GM11168 (cell line): ENCODE data around the gene WDR44.

Experiments used
- in situ Hi-C: fragments of 300-500 bp; cut with MboI; formaldehyde crosslinking; loops from one replicate; pipeline ENCODE4 v1.12.0; 2022; ENCODE audit warnings: low sequenced_read_pairs; ENCODE audit not compliant: unreplicated experiment

WDR44 gene

DNA sequence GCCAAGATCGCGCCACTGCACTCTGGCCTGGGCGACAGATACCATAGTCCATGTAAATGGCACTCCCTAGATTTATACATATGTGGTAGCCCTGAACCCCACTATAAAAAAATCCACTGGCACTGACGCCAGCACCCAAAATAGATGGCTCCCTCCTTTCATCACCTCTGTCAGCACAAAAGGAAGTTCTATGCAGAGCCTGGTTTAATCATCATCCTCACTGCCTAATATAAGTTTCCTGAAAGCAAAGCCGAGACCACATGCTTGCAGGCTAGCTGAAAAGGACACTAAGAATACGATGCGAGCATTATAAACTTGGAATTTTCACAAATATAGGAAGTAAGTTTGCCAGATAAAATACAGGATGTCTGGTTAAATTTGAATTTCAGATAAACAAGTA is 122.2 kb downstream of the WDR44 start:
- in situ Hi-C loops, result loop anchor here (25.0 kb wide), 1 partner anchor 119 kb away; no protein-coding TSS in a partner anchor

DNA sequence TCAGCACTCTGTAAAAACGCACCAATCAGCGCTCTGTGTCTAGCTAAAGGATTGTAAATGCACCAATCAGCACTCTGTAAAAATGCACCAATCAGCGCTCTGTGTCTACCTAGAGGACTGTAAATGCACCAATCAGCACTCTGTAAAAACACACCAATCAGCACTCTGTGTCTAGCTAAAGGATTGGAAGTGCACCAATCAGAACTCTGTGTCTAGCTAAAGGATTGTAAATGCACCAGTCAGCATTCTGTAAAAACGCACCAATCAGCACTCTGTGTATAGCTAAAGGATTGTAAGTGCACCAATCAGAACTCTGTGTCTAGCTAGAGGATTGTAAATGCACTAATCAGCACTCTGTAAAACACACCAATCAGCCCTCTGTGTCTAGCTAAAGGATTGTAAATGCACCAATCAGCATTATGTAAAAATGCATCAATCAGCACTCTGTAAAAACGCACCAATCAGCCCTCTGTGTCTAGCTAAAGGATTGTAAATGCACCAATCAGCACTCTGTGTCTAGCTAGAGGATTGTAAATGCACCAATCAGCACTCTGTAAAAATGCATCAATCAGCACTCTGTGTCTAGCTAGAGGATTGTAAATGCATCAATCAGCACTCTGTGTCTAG is 124.9 kb downstream of the WDR44 start:
- in situ Hi-C loops, result loop anchor here (25.0 kb wide), 1 partner anchor 116 kb away; no protein-coding TSS in a partner anchor

DNA sequence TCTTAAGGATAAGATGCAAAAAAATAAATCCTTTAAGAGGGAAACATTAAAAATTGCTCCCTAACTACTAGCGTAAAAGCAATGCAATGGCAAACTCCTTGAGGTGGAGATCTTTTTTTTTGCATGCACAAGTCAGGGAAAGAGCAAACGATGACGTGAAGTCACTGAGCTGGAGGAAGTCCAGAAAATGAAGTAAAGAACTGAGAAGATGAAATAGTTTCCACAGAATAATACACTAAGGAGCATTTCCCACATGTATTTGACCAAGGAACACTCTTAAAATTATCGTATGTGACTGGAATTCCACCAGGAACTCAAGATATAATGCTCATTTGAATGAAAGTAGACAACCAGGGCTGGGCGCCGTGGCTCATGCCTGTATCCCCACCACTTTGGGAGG is 128.7 kb downstream of the WDR44 start:
- in situ Hi-C loops, result loop anchor here (25.0 kb wide), 1 partner anchor 113 kb away; no protein-coding TSS in a partner anchor

DNA sequence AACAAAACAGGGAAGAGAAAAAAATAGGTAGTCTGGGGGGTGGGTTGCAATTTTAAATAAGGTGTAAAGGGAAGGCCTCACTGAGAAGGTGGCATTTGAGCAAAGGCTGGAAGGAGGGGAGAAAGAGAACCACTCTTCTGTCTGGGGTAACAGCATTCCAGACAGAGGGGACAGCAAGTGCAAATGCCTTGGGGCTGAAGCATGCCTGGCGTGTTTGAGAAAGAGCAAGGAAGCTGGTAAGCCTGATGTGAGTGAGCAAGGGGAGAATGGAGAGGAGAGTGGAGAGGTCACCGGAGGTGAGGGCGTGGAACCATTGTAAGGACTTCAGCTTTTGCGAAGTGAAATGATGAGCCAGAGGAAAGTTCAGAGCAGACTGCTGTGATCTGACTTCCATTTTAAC is 130.0 kb downstream of the WDR44 start:
- in situ Hi-C loops, result no loop called here

DNA sequence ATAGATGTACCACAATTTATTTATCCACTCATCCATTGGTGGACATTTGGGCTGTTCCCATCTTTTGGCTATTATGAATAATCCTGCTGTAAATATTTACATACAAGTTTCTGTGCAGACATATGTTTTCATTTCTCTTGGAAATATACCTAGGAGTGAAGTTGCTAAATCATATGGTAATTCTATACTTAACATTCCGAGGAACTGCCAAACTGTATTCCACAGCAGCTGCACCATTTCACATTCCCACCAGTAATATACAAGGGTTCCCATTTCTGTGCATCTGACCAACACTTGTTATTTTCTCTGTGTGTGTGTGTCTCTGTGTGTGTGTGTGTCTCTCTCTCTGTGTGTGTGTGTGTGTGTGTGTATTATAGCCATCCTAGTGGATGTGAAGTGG is 134.3 kb downstream of the WDR44 start:
- in situ Hi-C loops, result loop anchor here (10.0 kb wide), 1 partner anchor 555 kb away; no protein-coding TSS in a partner anchor

DNA sequence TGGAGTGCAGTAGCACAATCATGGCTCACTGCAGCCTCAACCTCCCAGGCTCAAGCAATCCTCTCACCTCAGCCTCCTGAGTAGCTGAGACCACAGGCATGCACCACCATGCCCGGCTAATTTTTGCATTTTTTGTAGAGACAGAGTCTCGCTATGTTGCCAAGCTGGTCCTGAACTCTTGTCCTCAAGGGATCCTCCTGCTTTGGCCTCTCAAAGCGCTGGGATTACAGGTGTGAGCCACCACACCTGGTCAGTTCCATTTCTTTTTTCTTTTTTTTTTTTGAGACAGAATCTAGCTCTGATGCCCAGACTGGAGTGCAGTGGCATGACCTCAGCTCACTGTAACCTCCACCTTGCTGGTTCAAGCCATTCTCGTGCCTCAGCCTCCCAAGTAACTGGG is 136.5 kb downstream of the WDR44 start:
- in situ Hi-C loops, result loop anchor here (10.0 kb wide), 1 partner anchor 552 kb away; no protein-coding TSS in a partner anchor

DNA sequence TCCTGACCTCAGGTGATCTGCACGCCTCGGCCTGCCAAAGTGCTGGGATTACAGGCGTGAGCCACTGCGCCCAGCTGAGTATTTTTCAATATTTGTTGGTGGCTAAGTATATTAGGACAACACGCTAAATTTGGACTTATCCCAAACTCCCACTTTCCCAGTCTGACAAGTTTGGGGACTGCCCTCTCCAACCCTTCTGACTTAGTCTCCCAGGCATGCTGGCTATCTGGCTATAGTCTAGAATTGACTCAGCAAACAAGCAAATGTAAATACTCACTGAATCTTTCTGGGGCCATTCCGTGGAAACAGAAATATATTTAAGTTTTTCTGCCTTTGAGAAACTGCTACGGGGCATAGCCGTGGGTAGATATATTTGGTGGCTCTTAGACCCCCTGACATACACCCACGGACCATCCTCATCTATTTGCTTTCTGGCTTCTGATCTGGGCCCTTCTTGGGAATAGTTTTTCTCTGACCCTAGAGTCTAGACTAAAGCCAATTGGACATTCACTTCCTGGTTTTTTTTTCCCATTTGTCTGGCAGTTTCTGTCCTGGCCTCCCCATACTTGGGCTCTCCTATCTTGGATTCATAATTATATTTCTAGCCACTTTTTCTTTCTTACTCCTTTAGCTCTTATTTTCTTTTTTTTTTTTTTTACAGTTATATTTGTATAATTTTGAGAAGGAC is 138.5 kb downstream of the WDR44 start:
- in situ Hi-C loops, result loop anchor here (10.0 kb wide), 1 partner anchor 550 kb away; no protein-coding TSS in a partner anchor

DNA sequence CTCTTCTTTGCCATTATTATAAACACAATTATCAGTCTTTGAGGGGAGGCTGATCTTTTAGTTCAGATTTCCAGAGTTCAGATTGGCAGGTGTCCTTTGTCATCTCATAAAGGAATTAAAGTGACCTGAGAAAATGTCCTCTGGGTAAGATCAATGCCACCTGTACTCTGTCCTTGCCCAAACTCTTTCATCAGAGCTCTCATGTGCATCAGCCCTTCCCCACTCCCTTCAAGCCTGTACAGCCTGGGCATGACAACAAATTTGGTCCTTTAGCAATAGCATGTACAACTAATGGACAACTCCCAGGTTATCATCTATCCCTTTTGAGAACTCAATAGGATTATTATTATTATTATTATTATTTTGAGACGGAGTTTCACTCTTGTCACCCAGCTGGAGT is 140.8 kb downstream of the WDR44 start:
- in situ Hi-C loops, result loop anchor here (10.0 kb wide), 1 partner anchor 548 kb away; no protein-coding TSS in a partner anchor

DNA sequence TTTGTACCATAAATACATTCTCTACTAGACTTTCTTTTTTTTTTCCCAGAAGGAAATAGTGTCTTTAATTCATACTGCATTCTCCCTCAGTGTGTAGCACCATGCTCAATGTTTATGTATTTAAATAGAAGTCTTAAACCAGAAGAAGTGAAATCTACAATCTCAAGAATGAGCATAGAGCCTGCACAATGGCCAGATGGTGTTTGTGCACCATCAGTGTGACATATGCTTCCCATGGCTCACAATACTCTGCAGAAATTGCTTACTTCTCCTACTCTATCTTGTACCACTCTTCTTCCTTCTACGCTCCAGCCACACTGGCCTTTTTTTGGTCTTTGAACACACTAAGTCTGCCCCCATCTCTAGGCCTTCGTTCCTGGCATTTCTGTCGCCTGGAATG is 147.1 kb downstream of the WDR44 start:
- in situ Hi-C loops, result no loop called here

DNA sequence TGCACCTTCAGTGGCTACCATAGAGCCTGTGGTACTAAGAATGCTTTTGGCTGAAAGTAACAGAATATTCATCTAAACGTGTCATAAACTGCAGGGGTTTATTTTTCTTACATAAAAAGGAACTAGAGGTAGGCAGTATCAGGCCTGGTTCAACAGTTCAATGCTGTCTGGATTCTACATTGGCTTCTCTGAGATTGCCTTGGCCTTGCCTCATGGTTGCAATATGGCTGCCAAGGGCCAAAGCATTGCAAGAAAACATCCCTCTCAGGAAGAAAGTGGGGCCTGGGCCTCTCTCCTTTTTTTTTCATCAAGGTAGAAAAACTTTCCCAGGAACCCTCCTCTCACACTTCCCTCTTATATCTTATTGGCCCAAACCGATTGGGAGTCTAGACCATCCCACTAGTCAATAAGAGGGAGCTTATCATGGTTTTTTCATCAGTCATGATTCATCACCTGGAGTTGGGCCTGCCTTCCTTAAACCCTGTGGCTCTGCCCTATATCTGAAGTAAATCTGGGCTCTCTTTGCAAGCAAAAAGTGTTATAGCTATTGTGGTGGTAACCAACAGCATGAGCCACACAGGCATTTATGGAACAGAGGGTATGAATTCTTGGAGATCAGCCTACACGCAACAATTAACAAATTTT is 147.9 kb downstream of the WDR44 start:
- in situ Hi-C loops, result no loop called here

DNA sequence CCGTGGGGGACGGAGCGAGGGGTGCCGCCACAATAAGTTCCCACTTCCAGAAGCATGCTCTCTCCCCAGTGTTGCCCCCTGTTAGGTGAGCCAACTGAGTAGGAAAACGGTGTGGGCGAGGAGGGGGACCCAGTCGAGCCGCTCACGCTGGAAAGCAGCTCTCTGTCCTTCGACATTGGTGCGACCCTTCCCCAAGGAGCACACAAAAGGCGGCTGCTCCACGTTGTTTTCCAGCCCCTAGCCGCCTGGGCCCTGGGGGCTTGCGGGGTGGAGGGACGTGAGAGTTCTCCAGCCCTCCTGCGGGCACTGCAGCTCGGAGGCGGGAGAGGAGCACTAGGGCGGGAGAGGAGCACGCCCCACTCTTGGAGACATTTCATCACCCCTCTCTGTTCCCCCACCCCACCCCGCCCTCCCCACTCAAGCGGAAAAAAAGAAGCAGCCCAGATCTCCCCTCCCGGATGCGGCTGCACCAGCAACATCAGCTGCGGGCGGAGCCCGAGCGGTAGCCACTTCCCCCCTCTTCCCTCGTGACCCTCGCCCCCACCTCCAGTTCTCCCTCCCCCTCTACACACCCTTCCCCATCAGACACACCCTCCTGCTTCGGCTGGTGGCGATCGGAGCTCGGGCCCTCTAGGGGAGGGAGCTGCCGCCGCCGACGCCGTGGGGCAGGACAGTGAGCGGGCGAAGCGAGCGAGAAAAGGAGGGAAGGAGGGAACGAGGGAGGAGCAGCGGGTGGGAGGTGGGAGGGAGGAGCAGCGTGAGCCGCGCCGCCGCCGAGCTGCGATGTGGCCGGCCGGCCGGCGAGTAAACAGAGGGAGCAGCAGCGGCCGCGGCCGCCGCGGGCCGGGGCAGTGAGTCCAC is 149.4 kb downstream of the WDR44 start, which contains the start of gene DOCK11:
Gene DOCK11, plus strand, starts transcription at position 755 of the 861 bp plus-strand sequence. CDS start 157 bp downstream, outside the sequence.
- in situ Hi-C loops, result no loop called here

DNA sequence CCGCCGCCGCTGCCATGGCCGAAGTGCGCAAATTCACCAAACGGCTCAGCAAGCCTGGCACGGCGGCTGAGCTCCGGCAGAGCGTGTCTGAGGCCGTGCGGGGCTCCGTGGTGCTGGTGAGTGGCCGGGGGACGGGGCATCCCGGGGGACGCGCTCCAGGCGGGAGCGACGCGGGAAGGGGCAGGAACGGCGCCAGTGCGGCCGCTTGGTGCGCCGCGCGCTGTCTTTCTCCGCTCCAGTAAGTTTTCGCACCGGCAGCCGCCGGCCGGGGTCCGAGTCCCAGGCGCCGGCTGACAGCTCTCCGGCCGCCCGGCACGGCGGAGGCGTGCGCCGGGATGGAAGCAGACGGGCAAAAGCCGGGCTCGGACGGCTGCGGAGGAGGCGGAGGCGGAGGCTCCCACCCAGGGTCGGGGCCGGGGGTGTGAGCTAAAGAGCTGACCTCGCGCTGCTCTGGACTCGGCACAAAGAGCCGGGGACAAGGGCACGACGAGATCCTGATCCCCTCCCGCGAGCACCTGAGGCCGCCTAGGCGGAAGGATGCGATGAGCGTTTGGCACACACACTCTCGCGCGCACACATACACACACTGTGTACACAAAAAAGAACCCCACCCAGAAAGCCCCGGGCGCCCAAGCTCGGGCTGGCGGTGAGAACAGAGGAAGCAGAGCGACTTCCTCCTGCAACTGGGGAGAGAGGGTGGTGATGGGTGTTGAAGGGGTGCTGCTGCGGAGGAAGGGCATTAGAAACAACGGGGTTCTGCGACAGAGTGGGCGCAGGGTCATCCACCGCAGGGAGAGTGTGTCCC is 150.3 kb downstream of the WDR44 start:
- in situ Hi-C loops, result no loop called here

DNA sequence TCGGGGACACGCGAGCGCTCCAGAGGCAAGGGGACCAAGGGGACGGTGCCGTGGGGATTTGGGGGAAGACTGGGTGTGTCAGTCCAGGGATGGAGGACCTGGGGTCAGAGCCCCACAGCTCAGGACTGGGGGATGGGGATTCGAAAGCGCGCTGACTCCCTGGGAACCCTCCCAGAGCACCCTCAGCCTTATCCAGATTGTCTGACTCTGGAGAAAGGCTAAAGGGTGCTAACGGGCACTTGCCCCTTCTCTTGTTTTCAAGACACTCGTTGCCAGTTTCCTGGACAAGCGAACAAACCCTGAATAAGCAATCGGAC is 150.8 kb downstream of the WDR44 start:
- in situ Hi-C loops, result no loop called here

DNA sequence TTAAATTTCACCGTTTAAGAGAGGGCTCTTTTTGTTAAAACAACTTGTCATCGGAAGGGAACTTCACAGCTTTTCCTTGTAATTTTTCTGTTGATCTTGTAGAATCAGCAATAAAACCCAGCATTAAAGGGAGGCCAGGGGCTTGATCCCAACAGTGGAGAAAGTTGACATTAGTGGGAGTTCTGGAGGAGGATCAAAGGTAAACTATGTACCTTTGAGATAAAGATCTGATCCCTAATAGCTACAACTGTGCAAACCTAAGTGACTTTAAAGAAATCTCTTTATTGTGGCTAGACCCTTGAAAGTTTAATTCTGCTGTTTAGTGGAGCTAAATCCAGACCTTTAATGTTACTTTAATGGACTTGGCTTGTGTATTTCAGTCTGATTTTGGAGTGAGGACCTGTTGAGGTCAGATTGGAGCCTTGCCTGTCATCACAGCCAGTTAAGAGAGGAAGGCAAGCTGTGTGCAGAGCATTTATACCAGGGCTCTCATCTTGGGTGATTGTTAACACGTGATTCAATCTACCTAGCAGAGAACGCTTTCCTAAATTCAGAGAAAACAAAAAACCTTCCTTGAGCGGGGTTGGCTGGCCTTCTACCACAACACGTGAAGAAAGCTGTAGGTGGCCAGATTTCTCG is 151.4 kb downstream of the WDR44 start:
- in situ Hi-C loops, result no loop called here

DNA sequence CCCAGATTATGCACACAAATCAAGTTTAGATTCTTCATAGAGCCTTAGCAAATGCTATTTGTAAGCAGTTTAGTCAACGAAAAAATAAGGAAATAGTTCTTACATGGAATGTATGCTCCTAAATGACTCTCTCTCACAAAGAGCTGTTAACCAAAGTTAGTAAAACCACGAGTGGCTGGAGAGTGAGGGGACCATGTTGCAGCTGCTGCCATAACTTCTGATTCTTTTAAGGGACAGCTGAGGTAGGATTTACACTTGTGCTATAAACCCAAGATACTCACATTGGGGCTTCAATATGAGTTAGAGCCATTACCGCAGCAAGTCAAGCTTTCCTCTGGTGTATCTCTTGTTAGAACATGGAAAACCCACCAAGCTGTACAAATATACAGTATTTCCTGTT is 152.4 kb downstream of the WDR44 start:
- in situ Hi-C loops, result no loop called here

DNA sequence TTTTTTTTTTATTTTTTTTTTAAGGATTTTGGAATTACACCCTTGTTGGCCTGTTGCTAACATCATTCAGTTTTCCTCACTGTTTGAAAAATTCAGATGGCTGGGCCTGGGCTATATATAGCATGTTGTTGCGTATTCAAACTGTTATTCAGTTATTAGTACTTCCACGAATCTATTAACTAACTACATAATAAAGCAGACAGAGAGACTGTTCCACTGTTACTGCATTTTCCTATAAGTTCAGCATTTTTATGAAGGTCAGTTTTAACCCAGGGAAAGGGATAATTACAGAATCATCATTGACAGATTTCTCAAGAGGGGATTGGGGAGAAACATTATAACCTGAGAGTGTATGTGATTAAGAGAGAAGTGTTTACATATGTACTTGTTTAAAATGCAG is 152.8 kb downstream of the WDR44 start:
- in situ Hi-C loops, result no loop called here

DNA sequence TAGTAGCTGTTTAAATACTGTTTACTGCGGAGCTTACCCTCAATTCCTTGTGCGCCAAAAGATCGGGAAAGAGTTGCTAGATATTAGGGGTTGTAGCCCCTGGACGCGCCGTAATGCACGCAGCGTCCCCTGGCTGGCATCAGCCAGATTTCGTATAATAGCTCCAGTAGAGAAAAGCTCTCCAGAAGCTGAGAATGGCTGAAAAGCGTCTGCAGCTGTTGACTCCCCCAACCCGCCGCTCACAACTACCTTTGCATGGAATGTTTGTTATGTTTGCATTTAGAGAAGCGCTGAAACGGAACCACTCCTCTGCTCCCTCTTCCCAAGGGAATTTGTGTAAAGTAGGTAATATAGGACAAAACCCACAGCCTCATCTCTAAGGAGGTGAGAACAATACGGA is 153.4 kb downstream of the WDR44 start:
- in situ Hi-C loops, result no loop called here
